ENCODE data around the gene PSPH. TPM values are rescaled to one million over a fixed set of nuclear protein-coding genes. Genes with fewer than 3 reads are reported as not detected.
A peak's percentile ranks its signal among the peaks of the same experiment; 100 is the strongest.

The PSPH gene
- total and polyA plus RNA-seq, 2 donors (not counting 3 experiments of a cell fraction or from before 2014, with no cell fraction given) = 11.8 to 24.2 TPM

- DNase-seq (ENCODE audit: low read depth, low spot score) = no peak
- H3K4me1 ChIP-seq (ENCODE audit: control insufficient read depth, extremely low read depth, insufficient read depth, low read length) = peaks cover 37% of the 10 kb centered on the region
- FAIRE-seq = no peak
- H3K27ac ChIP-seq (ENCODE audit: insufficient read depth, low read depth, low read length) = peak overlapping the region; percentile 21
- dilution Hi-C loops (cut with MboI; ENCODE audit: extremely low pct_ligation_motif_present, low sequenced_read_pairs) (no loop called here), intact Hi-C loops (cut with micrococcal nuclease) (no loop called here)
- H2AFZ ChIP-seq (ENCODE audit: low read depth, low read length) = no peak overlapping the region
- H4K20me1 ChIP-seq (replicated peaks; ENCODE audit: control insufficient read depth, extremely low read depth, insufficient read depth, low read length) = peaks cover 4% of the 10 kb centered on the region
- H3K79me2 ChIP-seq (ENCODE audit: control insufficient read depth, insufficient read depth, low read length) = peaks cover 16% of the 10 kb centered on the region
- peak overlapping the region; percentile 54 for H3K4me2 ChIP-seq (ENCODE audit: insufficient read depth, low read length)
- peaks cover 3 to 22% of the 10 kb centered on the region in 2 experiments for H3K36me3 ChIP-seq (ENCODE audit: control insufficient read depth in 2 of 2, extremely low read depth in 1 of 2, insufficient read depth in 2 of 2, low read length in 2 of 2)
- POLR2A ChIA-PET = no interaction called here
- H3K9me1 ChIP-seq (replicated peaks; ENCODE audit: control insufficient read depth, extremely low read depth, insufficient read depth, low read length) = no peaks in the 10 kb centered on the region
- TSS peak; percentile 34 for BruUV-seq (replicated peaks)
- H3K9me3 ChIP-seq (replicated peaks; ENCODE audit: control insufficient read depth, insufficient read depth, low read length) = no peaks in the 10 kb centered on the region
- no peak overlapping the region for H3K4me3 ChIP-seq (replicated peaks in 1 of 3; ENCODE audit: insufficient read depth in 1 of 3, low read depth in 1 of 3, low read length in 3 of 3)
- H3K27me3 ChIP-seq (ENCODE audit: control insufficient read depth in 2 of 2, insufficient read depth in 2 of 2, low read length in 2 of 2) = no peaks in the 10 kb centered on the region
- no peak for TF ChIP-seq POLR2AphosphoS5 (IDR thresholded peaks at IDR 0.05; ENCODE audit: insufficient read depth, low read depth, low read length)
- no peak for TF ChIP-seq POLR2A (IDR thresholded peaks at IDR 0.05; ENCODE audit: low read depth, low read length)
- TF ChIP-seq MAX (IDR thresholded peaks at IDR 0.05; ENCODE audit: insufficient read depth, insufficient read length) = no peak
- no peak for TF ChIP-seq CTCF (IDR thresholded peaks at IDR 0.05; ENCODE audit: extremely low read depth in 1 of 2, insufficient read depth in 1 of 2, low read depth in 1 of 2, low read length in 2 of 2)
- no peak for TF ChIP-seq JUN (IDR thresholded peaks at IDR 0.05; ENCODE audit: borderline replicate concordance, insufficient read depth, insufficient read length, low read depth)
- no peak for TF ChIP-seq EZH2 (IDR thresholded peaks at IDR 0.05; ENCODE audit: borderline replicate concordance, low read depth, low read length, severe bottlenecking)
- CTCF ChIA-PET = interaction anchor here (1.6 to 2.1 kb wide), 4 partner anchors 10 to 59 kb away, joined by 3 to 26 read pairs (median 8); no protein-coding TSS in a partner anchor
- no peak overlapping the region for H3K9ac ChIP-seq (replicated peaks; ENCODE audit: extremely low read depth, insufficient read depth, low read length)
Observed at GRCh38 chr7:56063500-56063881, 12.2 kb upstream of the PSPH start.

Data from endothelial cell of umbilical vein (primary cell).